ENCODE data around the gene CIAO1. TPM values are rescaled to one million over a fixed set of nuclear protein-coding genes. Genes with fewer than 3 reads are reported as not detected.

CIAO1 gene
- total and polyA plus RNA-seq, 7 donors, result 45.6 to 110 (median 77.4) TPM

- Histone ChIP-seq H3K4me1 (no peaks in the 10 kb centered on the region), H3K9me3 (no peaks in the 10 kb centered on the region), H3K27ac (peak overlapping the region; percentile 43 to 60 (median 52)), H3K27me3 (no peaks in the 10 kb centered on the region), H3K36me3 (peaks cover 0 to 14% (median 0%) of the 10 kb centered on the region in 4 donors), H3K4me3 (no peak overlapping the region)
- WGBS, 2 donors, result 57 to 83% methylated on average over 5 of the region's 5 CpGs
- TF ChIP-seq CTCF (IDR thresholded peaks at IDR 0.05) (no peak), EP300 (IDR thresholded peaks at IDR 0.05) (no peak), POLR2A (IDR thresholded peaks at IDR 0.05) (no peak), POLR2AphosphoS5 (IDR thresholded peaks at IDR 0.05) (peak in 2 of 4 donors; percentile 6 to 28)
- intact Hi-C loops (cut with DNase I), result no loop called here
- peak; percentile 76 for DNase-seq
Observed at GRCh38 chr2:96241900-96242611, 24.0 kb upstream of the CIAO1 start.

GRCh38 chr2:96243843-96244242 lies 22.2 kb upstream of the CIAO1 start:
- DNase-seq, result no peak
- no peaks in the 10 kb centered on the region for H3K27me3 ChIP-seq
- no peaks in the 10 kb centered on the region for H3K9me3 ChIP-seq
- no peak overlapping the region for H3K4me3 ChIP-seq
- H3K27ac ChIP-seq, result no peak overlapping the region
- intact Hi-C loops (cut with DNase I), result no loop called here
- no peaks in the 10 kb centered on the region for H3K4me1 ChIP-seq
- 87 to 95% methylated on average over 5 of the region's 5 CpGs for WGBS, 2 donors
- peaks cover 0 to 14% (median 0%) of the 10 kb centered on the region in 4 donors for H3K36me3 ChIP-seq
- TF ChIP-seq POLR2AphosphoS5 (IDR thresholded peaks at IDR 0.05) (no peak), CTCF (IDR thresholded peaks at IDR 0.05) (no peak), EP300 (IDR thresholded peaks at IDR 0.05) (no peak), POLR2A (IDR thresholded peaks at IDR 0.05) (no peak)

- Histone ChIP-seq H3K4me3 (no peak overlapping the region), H3K36me3 (peaks cover 0 to 3% (median 0%) of the 10 kb centered on the region in 4 donors), H3K27ac (no peak overlapping the region), H3K27me3 (no peaks in the 10 kb centered on the region), H3K4me1 (peaks cover 0 to 9% (median 3%) of the 10 kb centered on the region in 4 donors), H3K9me3 (no peaks in the 10 kb centered on the region)
- WGBS, 2 donors, result 88 to 92% methylated on average over 8 of the region's 8 CpGs
- DNase-seq, result peak; percentile 65
- intact Hi-C loops (cut with DNase I), result no loop called here
- TF ChIP-seq POLR2AphosphoS5 (IDR thresholded peaks at IDR 0.05) (no peak), CTCF (IDR thresholded peaks at IDR 0.05) (no peak), EP300 (IDR thresholded peaks at IDR 0.05) (no peak), POLR2A (IDR thresholded peaks at IDR 0.05) (no peak)
Observed at GRCh38 chr2:96245609-96246390, 20.2 kb upstream of the CIAO1 start.

- intact Hi-C loops (cut with DNase I), result no loop called here
- peak; percentile 55 for DNase-seq
- H3K9me3 ChIP-seq, result no peaks in the 10 kb centered on the region
- no peak for TF ChIP-seq CTCF (IDR thresholded peaks at IDR 0.05)
- TF ChIP-seq EP300 (IDR thresholded peaks at IDR 0.05), result no peak
- no peak for TF ChIP-seq POLR2A (IDR thresholded peaks at IDR 0.05)
- TF ChIP-seq POLR2AphosphoS5 (IDR thresholded peaks at IDR 0.05), result no peak
- no peak overlapping the region for H3K27ac ChIP-seq
- 85% methylated on average over 3 of the region's 3 CpGs for WGBS, 2 donors
- H3K36me3 ChIP-seq, result peaks cover 0 to 4% (median under 1%) of the 10 kb centered on the region in 4 donors
- no peak overlapping the region for H3K4me3 ChIP-seq
- no peaks in the 10 kb centered on the region for H3K27me3 ChIP-seq
- peaks cover 0 to 20% (median 7%) of the 10 kb centered on the region in 4 donors for H3K4me1 ChIP-seq
Observed at GRCh38 chr2:96247009-96247408, 19.0 kb upstream of the CIAO1 start.

Data from sigmoid colon (tissue), 7 donors.